ENCODE results near the gene PGP. TPM values are rescaled to one million over a fixed set of nuclear protein-coding genes. Genes with fewer than 3 reads are reported as not detected.

PGP gene
- total RNA-seq, 2 donors from 2014 or later, result 31.0 to 32.0 TPM

GRCh38 chr16:2173366-2173765 is 41.3 kb downstream of the PGP start:
- Histone ChIP-seq H3K27me3 (ENCODE audit: control insufficient read depth, insufficient read depth, low read length, poor library complexity, severe bottlenecking) (no peaks in the 10 kb centered on the region), H3K9ac (ENCODE audit: extremely low read depth, low read length, poor library complexity, severe bottlenecking) (no peak overlapping the region), H3K27ac (ENCODE audit: low read depth, low read length) (no peak overlapping the region), H3K4me3 (ENCODE audit: low read length) (no peak overlapping the region), H3K9me3 (ENCODE audit: control insufficient read depth, low read length) (no peaks in the 10 kb centered on the region), H3K4me1 (ENCODE audit: control insufficient read depth, insufficient read depth, low read length) (no peaks in the 10 kb centered on the region), H3K36me3 (ENCODE audit: control insufficient read depth, insufficient read depth, low read length) (peaks cover 19% of the 10 kb centered on the region)
- no peak for TF ChIP-seq CTCF (conservative IDR thresholded peaks at IDR 0.05)
- WGBS, 2 experiments (ENCODE audit: insufficient coverage in 1 of 2, insufficient read length in 1 of 2), result 96 to 100% methylated on average over 3 to 14 of the region's 14 CpGs
- Mint-ChIP-seq H3K36me3 (ENCODE audit: low read depth) (peaks cover 30% of the 10 kb centered on the region), H3K4me1 (no peaks in the 10 kb centered on the region), H3K4me3 (no peak overlapping the region), H3K27ac (no peak overlapping the region), H3K9me3 (no peaks in the 10 kb centered on the region), H3K27me3 (ENCODE audit: insufficient read depth) (no peaks in the 10 kb centered on the region)
- no peak for DNase-seq

- no peak overlapping the region for H3K4me3 Mint-ChIP-seq
- 95 to 100% methylated on average over 18 to 29 of the region's 29 CpGs for WGBS, 2 experiments (ENCODE audit: insufficient coverage in 1 of 2, insufficient read length in 1 of 2)
- H3K9ac ChIP-seq (ENCODE audit: extremely low read depth, low read length, poor library complexity, severe bottlenecking), result no peak overlapping the region
These were observed 41.8 kb downstream of the PGP start for GRCh38 chr16:2172688-2173335.

GRCh38 chr16:2171601-2172178 is 43.0 kb downstream of the PGP start:
- no peak for DNase-seq
- H3K9ac ChIP-seq (ENCODE audit: extremely low read depth, low read length, poor library complexity, severe bottlenecking), result no peak overlapping the region
- H3K36me3 ChIP-seq (ENCODE audit: control insufficient read depth, insufficient read depth, low read length), result peaks cover 19% of the 10 kb centered on the region
- H3K36me3 Mint-ChIP-seq (ENCODE audit: low read depth), result peaks cover 32% of the 10 kb centered on the region
- H3K4me1 ChIP-seq (ENCODE audit: control insufficient read depth, insufficient read depth, low read length), result no peaks in the 10 kb centered on the region
- 93 to 98% methylated on average over 20 to 28 of the region's 28 CpGs for WGBS, 2 experiments (ENCODE audit: insufficient coverage in 1 of 2, insufficient read length in 1 of 2)
- no peaks in the 10 kb centered on the region for H3K9me3 Mint-ChIP-seq
- H3K4me3 Mint-ChIP-seq, result no peak overlapping the region
- no peaks in the 10 kb centered on the region for H3K4me1 Mint-ChIP-seq
- no peak for TF ChIP-seq CTCF (conservative IDR thresholded peaks at IDR 0.05)
- H3K27me3 Mint-ChIP-seq (ENCODE audit: insufficient read depth), result no peaks in the 10 kb centered on the region
- no peak overlapping the region for H3K27ac ChIP-seq (ENCODE audit: low read depth, low read length)
- no peak overlapping the region for H3K4me3 ChIP-seq (ENCODE audit: low read length)
- no peaks in the 10 kb centered on the region for H3K27me3 ChIP-seq (ENCODE audit: control insufficient read depth, insufficient read depth, low read length, poor library complexity, severe bottlenecking)
- no peak overlapping the region for H3K27ac Mint-ChIP-seq
- no peaks in the 10 kb centered on the region for H3K9me3 ChIP-seq (ENCODE audit: control insufficient read depth, low read length)

More at GRCh38 chr16:2172688-2173335, 41.8 kb downstream of the PGP start:
- H3K27ac Mint-ChIP-seq, result peak overlapping the region; percentile 30
- H3K36me3 Mint-ChIP-seq (ENCODE audit: low read depth), result peaks cover 36% of the 10 kb centered on the region
- H3K4me3 ChIP-seq (ENCODE audit: low read length), result no peak overlapping the region
- no peak for DNase-seq
- no peak for TF ChIP-seq CTCF (conservative IDR thresholded peaks at IDR 0.05)
- H3K36me3 ChIP-seq (ENCODE audit: control insufficient read depth, insufficient read depth, low read length), result peaks cover 19% of the 10 kb centered on the region
- no peaks in the 10 kb centered on the region for H3K4me1 ChIP-seq (ENCODE audit: control insufficient read depth, insufficient read depth, low read length)
- no peaks in the 10 kb centered on the region for H3K9me3 ChIP-seq (ENCODE audit: control insufficient read depth, low read length)
- no peaks in the 10 kb centered on the region for H3K9me3 Mint-ChIP-seq
- H3K27me3 Mint-ChIP-seq (ENCODE audit: insufficient read depth), result no peaks in the 10 kb centered on the region
- H3K4me1 Mint-ChIP-seq, result no peaks in the 10 kb centered on the region
- H3K27me3 ChIP-seq (ENCODE audit: control insufficient read depth, insufficient read depth, low read length, poor library complexity, severe bottlenecking), result no peaks in the 10 kb centered on the region
- H3K27ac ChIP-seq (ENCODE audit: low read depth, low read length), result no peak overlapping the region
